ENCODE data around the gene FFAR1.

- TF ChIP-seq EZH2 (IDR thresholded peaks at IDR 0.05; ENCODE audit: borderline replicate concordance, insufficient read depth, low read depth, low read length, poor library complexity, severe bottlenecking): no peak
- TF ChIP-seq CTCF (IDR thresholded peaks at IDR 0.05): no peak
Observed at GRCh38 chr19:35308910-35309309, 38.8 kb upstream of the FFAR1 start.
